ENCODE results near the gene RRAGD.
A peak's percentile ranks its signal among the peaks of the same experiment; 100 is the strongest.

Gene RRAGD

GRCh38 chr6:89413006-89413400 lies 930 bp upstream of the RRAGD start:
- H3K4me1 ChIP-seq (ENCODE audit: control insufficient read depth, insufficient read depth, low read length, poor library complexity, severe bottlenecking): peaks cover 18% of the 10 kb centered on the region
- H3K36me3 ChIP-seq (ENCODE audit: control insufficient read depth, insufficient read depth, low read length): no peaks in the 10 kb centered on the region
- DNase-seq: no peak
- H3K27me3 ChIP-seq (replicated peaks; ENCODE audit: control insufficient read depth, insufficient read depth, low read length, poor library complexity, severe bottlenecking): no peaks in the 10 kb centered on the region
- H3K27ac ChIP-seq (ENCODE audit: insufficient read depth, low read length, poor library complexity, severe bottlenecking): no peak overlapping the region
- H3K9me3 ChIP-seq (ENCODE audit: control insufficient read depth, low read length): no peaks in the 10 kb centered on the region
- H3K4me3 ChIP-seq (ENCODE audit: insufficient read depth, low read depth, low read length, poor library complexity, severe bottlenecking): peak overlapping the region; percentile 86

- no peaks in the 10 kb centered on the region for H3K9me3 ChIP-seq (ENCODE audit: control insufficient read depth, low read length)
- no peaks in the 10 kb centered on the region for H3K27me3 ChIP-seq (replicated peaks; ENCODE audit: control insufficient read depth, insufficient read depth, low read length, poor library complexity, severe bottlenecking)
- H3K4me1 ChIP-seq (ENCODE audit: control insufficient read depth, insufficient read depth, low read length, poor library complexity, severe bottlenecking): peaks cover 18% of the 10 kb centered on the region
- no peak for DNase-seq
- peak overlapping the region; percentile 16 for H3K27ac ChIP-seq (ENCODE audit: insufficient read depth, low read length, poor library complexity, severe bottlenecking)
- H3K4me3 ChIP-seq (ENCODE audit: insufficient read depth, low read depth, low read length, poor library complexity, severe bottlenecking): peak overlapping the region; percentile 86
- no peaks in the 10 kb centered on the region for H3K36me3 ChIP-seq (ENCODE audit: control insufficient read depth, insufficient read depth, low read length)
Observed at GRCh38 chr6:89411145-89412070, 665 bp downstream of the RRAGD start.

- Histone ChIP-seq H3K9me3 (ENCODE audit: control insufficient read depth, low read length) (no peaks in the 10 kb centered on the region), H3K4me1 (ENCODE audit: control insufficient read depth, insufficient read depth, low read length, poor library complexity, severe bottlenecking) (peaks cover 18% of the 10 kb centered on the region), H3K4me3 (ENCODE audit: insufficient read depth, low read depth, low read length, poor library complexity, severe bottlenecking) (peak overlapping the region; percentile 86), H3K36me3 (ENCODE audit: control insufficient read depth, insufficient read depth, low read length) (no peaks in the 10 kb centered on the region), H3K27me3 (replicated peaks; ENCODE audit: control insufficient read depth, insufficient read depth, low read length, poor library complexity, severe bottlenecking) (no peaks in the 10 kb centered on the region), H3K27ac (ENCODE audit: insufficient read depth, low read length, poor library complexity, severe bottlenecking) (peak overlapping the region; percentile 16)
- DNase-seq: no peak
Observed at GRCh38 chr6:89410788-89411144, 1.3 kb downstream of the RRAGD start.

GRCh38 chr6:89410231-89410761 lies 1.8 kb downstream of the RRAGD start:
- Histone ChIP-seq H3K4me3 (ENCODE audit: insufficient read depth, low read depth, low read length, poor library complexity, severe bottlenecking) (no peak overlapping the region), H3K27ac (ENCODE audit: insufficient read depth, low read length, poor library complexity, severe bottlenecking) (no peak overlapping the region)

GRCh38 chr6:89409461-89410035 lies 2.5 kb downstream of the RRAGD start:
- Histone ChIP-seq H3K27ac (ENCODE audit: insufficient read depth, low read length, poor library complexity, severe bottlenecking) (no peak overlapping the region), H3K4me1 (ENCODE audit: control insufficient read depth, insufficient read depth, low read length, poor library complexity, severe bottlenecking) (peaks cover 18% of the 10 kb centered on the region), H3K9me3 (ENCODE audit: control insufficient read depth, low read length) (no peaks in the 10 kb centered on the region), H3K27me3 (replicated peaks; ENCODE audit: control insufficient read depth, insufficient read depth, low read length, poor library complexity, severe bottlenecking) (no peaks in the 10 kb centered on the region), H3K4me3 (ENCODE audit: insufficient read depth, low read depth, low read length, poor library complexity, severe bottlenecking) (no peak overlapping the region), H3K36me3 (ENCODE audit: control insufficient read depth, insufficient read depth, low read length) (no peaks in the 10 kb centered on the region)
- DNase-seq: no peak

More at GRCh38 chr6:89410231-89410761, 1.8 kb downstream of the RRAGD start:
- Histone ChIP-seq H3K9me3 (ENCODE audit: control insufficient read depth, low read length) (no peaks in the 10 kb centered on the region), H3K27me3 (replicated peaks; ENCODE audit: control insufficient read depth, insufficient read depth, low read length, poor library complexity, severe bottlenecking) (no peaks in the 10 kb centered on the region), H3K4me1 (ENCODE audit: control insufficient read depth, insufficient read depth, low read length, poor library complexity, severe bottlenecking) (peaks cover 18% of the 10 kb centered on the region), H3K36me3 (ENCODE audit: control insufficient read depth, insufficient read depth, low read length) (no peaks in the 10 kb centered on the region)
- no peak for DNase-seq

- DNase-seq: no peak
- no peak overlapping the region for H3K27ac ChIP-seq (ENCODE audit: insufficient read depth, low read length, poor library complexity, severe bottlenecking)
- no peaks in the 10 kb centered on the region for H3K9me3 ChIP-seq (ENCODE audit: control insufficient read depth, low read length)
- no peak overlapping the region for H3K4me3 ChIP-seq (ENCODE audit: insufficient read depth, low read depth, low read length, poor library complexity, severe bottlenecking)
- no peaks in the 10 kb centered on the region for H3K27me3 ChIP-seq (replicated peaks; ENCODE audit: control insufficient read depth, insufficient read depth, low read length, poor library complexity, severe bottlenecking)
- H3K4me1 ChIP-seq (ENCODE audit: control insufficient read depth, insufficient read depth, low read length, poor library complexity, severe bottlenecking): peaks cover 8% of the 10 kb centered on the region
- no peaks in the 10 kb centered on the region for H3K36me3 ChIP-seq (ENCODE audit: control insufficient read depth, insufficient read depth, low read length)
Observed at GRCh38 chr6:89406141-89406540, 5.9 kb downstream of the RRAGD start.

- Histone ChIP-seq H3K36me3 (ENCODE audit: control insufficient read depth, insufficient read depth, low read length) (no peaks in the 10 kb centered on the region), H3K27me3 (replicated peaks; ENCODE audit: control insufficient read depth, insufficient read depth, low read length, poor library complexity, severe bottlenecking) (no peaks in the 10 kb centered on the region), H3K4me3 (ENCODE audit: insufficient read depth, low read depth, low read length, poor library complexity, severe bottlenecking) (no peak overlapping the region), H3K9me3 (ENCODE audit: control insufficient read depth, low read length) (no peaks in the 10 kb centered on the region), H3K4me1 (ENCODE audit: control insufficient read depth, insufficient read depth, low read length, poor library complexity, severe bottlenecking) (no peaks in the 10 kb centered on the region), H3K27ac (ENCODE audit: insufficient read depth, low read length, poor library complexity, severe bottlenecking) (no peak overlapping the region)
- no peak for DNase-seq
Observed at GRCh38 chr6:89404512-89404911, 7.6 kb downstream of the RRAGD start.

GRCh38 chr6:89402776-89403175 lies 9.3 kb downstream of the RRAGD start:
- Histone ChIP-seq H3K4me3 (ENCODE audit: insufficient read depth, low read depth, low read length, poor library complexity, severe bottlenecking) (no peak overlapping the region), H3K4me1 (ENCODE audit: control insufficient read depth, insufficient read depth, low read length, poor library complexity, severe bottlenecking) (no peaks in the 10 kb centered on the region), H3K27me3 (replicated peaks; ENCODE audit: control insufficient read depth, insufficient read depth, low read length, poor library complexity, severe bottlenecking) (no peaks in the 10 kb centered on the region), H3K36me3 (ENCODE audit: control insufficient read depth, insufficient read depth, low read length) (no peaks in the 10 kb centered on the region), H3K27ac (ENCODE audit: insufficient read depth, low read length, poor library complexity, severe bottlenecking) (no peak overlapping the region), H3K9me3 (ENCODE audit: control insufficient read depth, low read length) (no peaks in the 10 kb centered on the region)
- no peak for DNase-seq

GRCh38 chr6:89400912-89401399 lies 11.1 kb downstream of the RRAGD start:
- Histone ChIP-seq H3K36me3 (ENCODE audit: control insufficient read depth, insufficient read depth, low read length) (no peaks in the 10 kb centered on the region), H3K27me3 (replicated peaks; ENCODE audit: control insufficient read depth, insufficient read depth, low read length, poor library complexity, severe bottlenecking) (no peaks in the 10 kb centered on the region), H3K4me3 (ENCODE audit: insufficient read depth, low read depth, low read length, poor library complexity, severe bottlenecking) (no peak overlapping the region), H3K9me3 (ENCODE audit: control insufficient read depth, low read length) (no peaks in the 10 kb centered on the region), H3K27ac (ENCODE audit: insufficient read depth, low read length, poor library complexity, severe bottlenecking) (no peak overlapping the region), H3K4me1 (ENCODE audit: control insufficient read depth, insufficient read depth, low read length, poor library complexity, severe bottlenecking) (no peaks in the 10 kb centered on the region)
- DNase-seq: no peak

GRCh38 chr6:89400050-89400449 lies 12.0 kb downstream of the RRAGD start:
- H3K9me3 ChIP-seq (ENCODE audit: control insufficient read depth, low read length): no peaks in the 10 kb centered on the region
- no peak overlapping the region for H3K4me3 ChIP-seq (ENCODE audit: insufficient read depth, low read depth, low read length, poor library complexity, severe bottlenecking)
- H3K27ac ChIP-seq (ENCODE audit: insufficient read depth, low read length, poor library complexity, severe bottlenecking): no peak overlapping the region
- H3K36me3 ChIP-seq (ENCODE audit: control insufficient read depth, insufficient read depth, low read length): no peaks in the 10 kb centered on the region
- H3K4me1 ChIP-seq (ENCODE audit: control insufficient read depth, insufficient read depth, low read length, poor library complexity, severe bottlenecking): no peaks in the 10 kb centered on the region
- no peaks in the 10 kb centered on the region for H3K27me3 ChIP-seq (replicated peaks; ENCODE audit: control insufficient read depth, insufficient read depth, low read length, poor library complexity, severe bottlenecking)
- DNase-seq: no peak
